GM23248 (cell line): ENCODE results near the gene THOC6. TPM values are rescaled to one million over a fixed set of nuclear protein-coding genes. Genes with fewer than 3 reads are reported as not detected.
A peak's percentile ranks its signal among the peaks of the same experiment; 100 is the strongest.

Experiments
- DNase-seq: peaks from one replicate; pipeline ENCODE4 v3.0.0-alpha.2; 2015
- H2AFZ ChIP-seq: fragments of 200-600 bp; sonication (generic); 2 replicates; pipeline ENCODE4 v1.6.1; 2016; ENCODE audit warnings: antibody characterized with exemption
- H3F3A ChIP-seq: fragments of 200-600 bp; sonication (generic); 2 replicates; pipeline ENCODE4 v1.6.1; 2016; ENCODE audit warnings: mild to moderate bottlenecking, antibody characterized with exemption, mixed run types; ENCODE audit not compliant: insufficient read depth
- H3K27ac ChIP-seq: fragments of 200-600 bp; sonication (generic); 2 replicates; pipeline ENCODE4 v1.5.1; 2016; ENCODE audit warnings: mild to moderate bottlenecking
- H3K27me3 ChIP-seq: fragments of 200-600 bp; sonication (generic); replicated peaks from 2 replicates; pipeline ENCODE4 v1.6.1; 2016; ENCODE audit warnings: mild to moderate bottlenecking; ENCODE audit not compliant: insufficient read depth
- H3K36me3 ChIP-seq: fragments of 200-600 bp; sonication (generic); 2 replicates; pipeline ENCODE4 v1.6.1; 2016; ENCODE audit warnings: low read depth, mild to moderate bottlenecking
- H3K4me1 ChIP-seq: fragments of 200-600 bp; sonication (generic); 2 replicates; pipeline ENCODE4 v1.6.1; 2016; ENCODE audit warnings: mild to moderate bottlenecking; ENCODE audit not compliant: insufficient read depth
- H3K4me2 ChIP-seq: fragments of 200-600 bp; sonication (generic); one replicate; pipeline ENCODE4 v1.6.1; 2016; ENCODE audit warnings: mild to moderate bottlenecking; ENCODE audit not compliant: unreplicated experiment
- H3K4me3 ChIP-seq: fragments of 200-600 bp; sonication (generic); 2 replicates; pipeline ENCODE4 v1.5.1; 2016; ENCODE audit warnings: mild to moderate bottlenecking
- H3K79me2 ChIP-seq: fragments of 200-600 bp; sonication (generic); 2 replicates; pipeline ENCODE4 v1.6.1; 2016; ENCODE audit warnings: mild to moderate bottlenecking; ENCODE audit not compliant: insufficient read depth
- H3K9ac ChIP-seq: fragments of 200-600 bp; sonication (generic); 2 replicates; pipeline ENCODE4 v1.6.1; 2016; ENCODE audit warnings: mild to moderate bottlenecking
- H3K9me2 ChIP-seq: fragments of 200-600 bp; sonication (generic); 2 replicates; pipeline ENCODE4 v1.6.1; 2016; ENCODE audit warnings: mixed run types, mild to moderate bottlenecking, moderate library complexity; ENCODE audit not compliant: insufficient read depth
- H3K9me3 ChIP-seq: fragments of 200-600 bp; sonication (generic); one replicate; pipeline ENCODE4 v1.6.1; 2017; ENCODE audit warnings: low read depth
- H4K20me1 ChIP-seq: fragments of 200-600 bp; sonication (generic); 2 replicates; pipeline ENCODE4 v1.6.0; 2016; ENCODE audit not compliant: insufficient read depth
- EZH2 ChIP-seq: fragments of 200-600 bp; sonication (generic); IDR thresholded peaks from 2 replicates; pipeline ENCODE4 v1.6.1; 2018; ENCODE audit warnings: antibody characterized with exemption, mild to moderate bottlenecking; ENCODE audit not compliant: insufficient read depth, poor library complexity, severe bottlenecking
- EZH2phosphoT487 ChIP-seq: fragments of 200-600 bp; sonication (generic); IDR thresholded peaks from 2 replicates; pipeline ENCODE4 v1.6.1; 2018; ENCODE audit warnings: antibody characterized with exemption, moderate library complexity, mild to moderate bottlenecking, low read depth; ENCODE audit not compliant: insufficient read depth
- WGBS, 2 experiments: methylation state at CpG; one replicate each; pipeline ENCODE4 v1.1.6; 2015 to 2017; ENCODE audit warnings: low lambda C conversion rate in 2 of 2, low coverage in 1 of 2; ENCODE audit errors: missing lambda C conversion rate in 2 of 2; 5-methylcytosine and 5-hydroxymethylcytosine counted together
- in situ Hi-C: fragments of 300-500 bp; cut with MboI; formaldehyde crosslinking; loops from 2 replicates; pipeline ENCODE4 v1.15.0; 2020
- polyA plus RNA-seq: library from polyadenylated mRNA; unstranded; fragments of >200 nt; fragmentation: Nextera tagmentation; extraction: Ambion mirVana; gene quantifications from 2 replicates; pipeline ENCODE4 v1.2.1, GENCODE V29; 2016
- total RNA-seq: library from RNA; depleted of rRNA; stranded (reverse); fragments of >200 nt; shearing (Covaris generic); gene quantifications from 2 replicates; pipeline ENCODE4 v1.2.3, GENCODE V29; 2014

THOC6 gene
- total and polyA plus RNA-seq, 2 experiments from 2014 or later = 17.7 to 22.4 TPM

GRCh38 chr16:3022208-3022683 lies 1.6 kb upstream of the THOC6 start:
- TF ChIP-seq EZH2phosphoT487 (no peak), EZH2 (no peak)
- in situ Hi-C loops = no loop called here
- Histone ChIP-seq H3K4me1 (peaks cover 9% of the 10 kb centered on the region), H3K36me3 (peaks cover 2% of the 10 kb centered on the region; the same call in 1 of the 2 replicates), H3K4me3 (peak overlapping the region; percentile 86), H3K27me3 (no peaks in the 10 kb centered on the region), H3K9me2 (no peaks in the 10 kb centered on the region), H3K9ac (peak overlapping the region; percentile 98), H2AFZ (no peak overlapping the region), H4K20me1 (no peaks in the 10 kb centered on the region), H3K27ac (peak overlapping the region; percentile 100), H3F3A (peaks cover 13% of the 10 kb centered on the region), H3K4me2 (peak overlapping the region; percentile 99), H3K79me2 (no peaks in the 10 kb centered on the region), H3K9me3 (no peaks in the 10 kb centered on the region)
- peak; percentile 98 for DNase-seq
- 0 to 3% methylated on average over 6 to 8 of the region's 8 CpGs for WGBS, 2 experiments

- Histone ChIP-seq H3K4me2 (peak overlapping the region; percentile 99), H3K27ac (peak overlapping the region; percentile 100), H3K36me3 (peaks cover 2% of the 10 kb centered on the region; the same call in 1 of the 2 replicates), H4K20me1 (no peaks in the 10 kb centered on the region), H3K27me3 (no peaks in the 10 kb centered on the region), H3K4me1 (peaks cover 9% of the 10 kb centered on the region), H3K4me3 (peak overlapping the region; percentile 86), H2AFZ (no peak overlapping the region), H3K9me2 (no peaks in the 10 kb centered on the region), H3K9me3 (no peaks in the 10 kb centered on the region), H3K79me2 (no peaks in the 10 kb centered on the region), H3K9ac (peak overlapping the region; percentile 98), H3F3A (peaks cover 13% of the 10 kb centered on the region)
- WGBS, 2 experiments = 0 to 1% methylated on average over 7 to 8 of the region's 8 CpGs
- in situ Hi-C loops = no loop called here
- TF ChIP-seq EZH2 (no peak), EZH2phosphoT487 (no peak)
- peak; percentile 84 for DNase-seq
Measured at GRCh38 chr16:3022684-3023414, 986 bp upstream of the THOC6 start.

GRCh38 chr16:3023415-3023668 lies 493 bp upstream of the THOC6 start:
- Histone ChIP-seq H4K20me1 (no peaks in the 10 kb centered on the region), H3K4me3 (peak overlapping the region; percentile 86), H3K4me1 (peaks cover 9% of the 10 kb centered on the region), H3K9me3 (no peaks in the 10 kb centered on the region), H3K4me2 (peak overlapping the region; percentile 99), H2AFZ (no peak overlapping the region), H3K36me3 (peaks cover 2% of the 10 kb centered on the region; the same call in 1 of the 2 replicates), H3F3A (peaks cover 13% of the 10 kb centered on the region), H3K27ac (peak overlapping the region; percentile 100), H3K79me2 (no peaks in the 10 kb centered on the region), H3K27me3 (no peaks in the 10 kb centered on the region), H3K9ac (peak overlapping the region; percentile 98), H3K9me2 (no peaks in the 10 kb centered on the region)
- 2 to 3% methylated on average over 5 of the region's 6 CpGs for WGBS, 2 experiments
- in situ Hi-C loops = no loop called here
- peak; percentile 89 for DNase-seq
- TF ChIP-seq EZH2 (no peak), EZH2phosphoT487 (no peak)

- no peak for DNase-seq
Measured at GRCh38 chr16:3025032-3026002, 1.5 kb downstream of the THOC6 start.

More at GRCh38 chr16:3025032-3026002, 1.5 kb downstream of the THOC6 start:
- Histone ChIP-seq H3K27me3 (no peaks in the 10 kb centered on the region), H4K20me1 (no peaks in the 10 kb centered on the region), H2AFZ (no peak overlapping the region), H3K9me3 (no peaks in the 10 kb centered on the region), H3K36me3 (peaks cover 2% of the 10 kb centered on the region; the same call in 1 of the 2 replicates), H3K27ac (no peak overlapping the region), H3K9ac (no peak overlapping the region), H3F3A (peaks cover 20% of the 10 kb centered on the region), H3K9me2 (no peaks in the 10 kb centered on the region), H3K4me1 (peaks cover 9% of the 10 kb centered on the region), H3K4me3 (no peak overlapping the region), H3K79me2 (no peaks in the 10 kb centered on the region), H3K4me2 (no peak overlapping the region)
- 91 to 92% methylated on average over 17 to 18 of the region's 18 CpGs for WGBS, 2 experiments
- TF ChIP-seq EZH2phosphoT487 (no peak), EZH2 (no peak)
- in situ Hi-C loops = no loop called here
